ENCODE data around the gene CLN6.

- TF ChIP-seq CTCF (IDR thresholded peaks at IDR 0.05) = no peak
- no peak for TF ChIP-seq EZH2phosphoT487 (IDR thresholded peaks at IDR 0.05)
- no peak for TF ChIP-seq EZH2 (IDR thresholded peaks at IDR 0.05)
These were observed 25.2 kb downstream of the CLN6 start for GRCh38 chr15:68204361-68204760.
